Cardiac muscle cell (in vitro differentiated cells and primary cell): ENCODE data around the gene TAOK3. TPM values are rescaled to one million over a fixed set of nuclear protein-coding genes. Genes with fewer than 3 reads are reported as not detected.

Experiments
- DNase-seq, 2 donors: peaks; one replicate each; pipeline versions ENCODE4 v3.0.0 to v3.0.0-alpha.2; 2010 to 2017; ENCODE audit warnings: low read depth in 1 of 2, low spot score in 1 of 2
- H3K27ac ChIP-seq: fragments of 200-600 bp; sonication (generic); 2 replicates; pipeline ENCODE4 v1.5.1; 2016
- H3K27me3 ChIP-seq: fragments of 200-600 bp; sonication (generic); 2 replicates; pipeline ENCODE4 v1.6.0; 2016; ENCODE audit warnings: control low read depth
- H3K36me3 ChIP-seq: fragments of 200-600 bp; sonication (generic); 2 replicates; pipeline ENCODE4 v1.5.1; 2016; ENCODE audit warnings: control low read depth
- H3K4me1 ChIP-seq: fragments of 200-600 bp; sonication (generic); 2 replicates; pipeline ENCODE4 v1.8.1; 2017; ENCODE audit warnings: low read depth, mild to moderate bottlenecking, mixed run types
- H3K4me3 ChIP-seq: fragments of 200-600 bp; sonication (generic); 2 replicates; pipeline ENCODE4 v1.5.1; 2016; ENCODE audit warnings: mild to moderate bottlenecking
- H3K9me3 ChIP-seq: fragments of 200-600 bp; sonication (generic); 2 replicates; pipeline ENCODE4 v1.5.1; 2017; ENCODE audit warnings: low read depth, mild to moderate bottlenecking, control low read depth
- CTCF ChIP-seq: IDR thresholded peaks from 2 replicates; pipeline ENCODE4 v1.5.1; 2012; ENCODE audit warnings: low read depth, mild to moderate bottlenecking, low read length
- polyA plus RNA-seq: library from polyadenylated mRNA; unstranded; fragments of >200 nt; fragmentation: Nextera tagmentation; extraction: Ambion mirVana; gene quantifications from 2 replicates; pipeline ENCODE4 v1.2.1, GENCODE V29; 2016
- total RNA-seq: library from RNA; depleted of rRNA; stranded (reverse); fragments of >200 nt; gene quantifications from 2 replicates; pipeline ENCODE4 v1.2.3, GENCODE V29; 2016

TAOK3 gene
- total and polyA plus RNA-seq, 2 experiments from 2014 or later = 10.5 to 13.9 TPM

GRCh38 chr12:118304093-118304492 lies 68.6 kb downstream of the TAOK3 start:
- DNase-seq = no peak
- peaks cover 4% of the 10 kb centered on the region for H3K4me1 ChIP-seq
- H3K4me3 ChIP-seq = no peak overlapping the region
- no peak overlapping the region for H3K27ac ChIP-seq
- no peaks in the 10 kb centered on the region for H3K9me3 ChIP-seq
- no peaks in the 10 kb centered on the region for H3K36me3 ChIP-seq
- no peaks in the 10 kb centered on the region for H3K27me3 ChIP-seq
- no peak for TF ChIP-seq CTCF

- TF ChIP-seq CTCF = no peak
- Histone ChIP-seq H3K9me3 (no peaks in the 10 kb centered on the region), H3K27me3 (no peaks in the 10 kb centered on the region), H3K36me3 (no peaks in the 10 kb centered on the region), H3K4me3 (no peak overlapping the region), H3K4me1 (peaks cover 4% of the 10 kb centered on the region), H3K27ac (no peak overlapping the region)
- DNase-seq = peak in 1 of 2 donors; percentile 43
Measured at GRCh38 chr12:118302053-118302452, 70.7 kb downstream of the TAOK3 start.

GRCh38 chr12:118299791-118300460 lies 72.8 kb downstream of the TAOK3 start:
- Histone ChIP-seq H3K4me1 (peaks cover 4% of the 10 kb centered on the region), H3K27ac (no peak overlapping the region), H3K36me3 (no peaks in the 10 kb centered on the region), H3K9me3 (no peaks in the 10 kb centered on the region), H3K27me3 (no peaks in the 10 kb centered on the region), H3K4me3 (no peak overlapping the region)
- peak; percentile 17 for TF ChIP-seq CTCF
- peak in 1 of 2 donors; percentile 30 for DNase-seq

GRCh38 chr12:118297284-118297683 lies 75.4 kb downstream of the TAOK3 start:
- Histone ChIP-seq H3K36me3 (no peaks in the 10 kb centered on the region), H3K4me1 (peaks cover 4% of the 10 kb centered on the region), H3K4me3 (no peak overlapping the region), H3K9me3 (no peaks in the 10 kb centered on the region), H3K27ac (no peak overlapping the region), H3K27me3 (no peaks in the 10 kb centered on the region)
- TF ChIP-seq CTCF = no peak
- DNase-seq = no peak

- H3K4me3 ChIP-seq = no peak overlapping the region
- DNase-seq = peak in 1 of 2 donors; percentile 40
Measured at GRCh38 chr12:118292836-118293235, 79.9 kb downstream of the TAOK3 start.

More at GRCh38 chr12:118292836-118293235, 79.9 kb downstream of the TAOK3 start:
- no peaks in the 10 kb centered on the region for H3K36me3 ChIP-seq
- no peak overlapping the region for H3K27ac ChIP-seq
- H3K4me1 ChIP-seq = peaks cover 6% of the 10 kb centered on the region
- H3K9me3 ChIP-seq = no peaks in the 10 kb centered on the region
- no peaks in the 10 kb centered on the region for H3K27me3 ChIP-seq
- no peak for TF ChIP-seq CTCF
